Lower lobe of right lung (tissue), 2 donors: ENCODE results near the gene VSTM4. TPM values are rescaled to one million over a fixed set of nuclear protein-coding genes. Genes with fewer than 3 reads are reported as not detected.
A peak's percentile ranks its signal among the peaks of the same experiment; 100 is the strongest.

ENCODE experiments used
- ATAC-seq, 2 donors: fragments of 200-7000 bp; cut with Tn5 transposase; one replicate each; pipeline ENCODE4 v1.9.1; 2020 to 2022; ENCODE audit warnings: mild to moderate bottlenecking in 2 of 2, moderate library complexity in 2 of 2
- DNase-seq: peaks from one replicate; pipeline ENCODE4 v3.0.0-alpha.2; 2020
- H3K27ac ChIP-seq: fragments of 200-600 bp; one replicate; pipeline ENCODE4 v1.8.0; 2022
- H3K27me3 ChIP-seq: fragments of 200-600 bp; one replicate; pipeline ENCODE4 v1.8.0; 2022; ENCODE audit warnings: low read depth
- H3K36me3 ChIP-seq: fragments of 200-600 bp; one replicate; pipeline ENCODE4 v1.8.0; 2022; ENCODE audit warnings: mild to moderate bottlenecking
- H3K4me1 ChIP-seq: fragments of 200-600 bp; one replicate; pipeline ENCODE4 v1.8.0; 2022
- H3K4me3 ChIP-seq: fragments of 200-600 bp; one replicate; pipeline ENCODE4 v1.8.0; 2022; ENCODE audit warnings: mild to moderate bottlenecking
- H3K9me3 ChIP-seq: fragments of 200-600 bp; one replicate; pipeline ENCODE4 v1.8.0; 2022
- intact Hi-C: fragments of 100-400 bp; cut with DNase I; formaldehyde crosslinking; loops from one replicate; pipeline ENCODE4 v1.11.0; 2022
- total RNA-seq: library from RNA; stranded (reverse); fragmentation: NEBNext Ultra II Directional; extraction: Animal tissue kit (Norgen Biotek cat#: 25700); gene quantifications from one replicate; pipeline ENCODE4 v1.2.1, GENCODE V29; 2021
- TF ChIP-seq, protein P1 (sequence below): fragments of 200-600 bp; IDR thresholded peaks from one replicate; pipeline ENCODE4 v1.8.0; 2022; ENCODE audit warnings: antibody characterized with exemption, mild to moderate bottlenecking
- donor health status: DM: no; HTN: yes; CAD: no; lungs with severe emphysema.

The VSTM4 gene
- total RNA-seq, 1 donor from 2014 or later: 18.7 TPM

- ATAC-seq (peak in 1 of 2 donors; percentile 28), DNase-seq (no peak)
- no peaks in the 10 kb centered on the region for H3K9me3 ChIP-seq
- peaks cover 28% of the 10 kb centered on the region for H3K4me1 ChIP-seq
- H3K4me3 ChIP-seq: peak overlapping the region; percentile 65
- H3K36me3 ChIP-seq: no peaks in the 10 kb centered on the region
- peak overlapping the region; percentile 74 for H3K27ac ChIP-seq
- intact Hi-C loops: no loop called here
- H3K27me3 ChIP-seq: peaks cover 8% of the 10 kb centered on the region
- TF ChIP-seq, protein P1, sequence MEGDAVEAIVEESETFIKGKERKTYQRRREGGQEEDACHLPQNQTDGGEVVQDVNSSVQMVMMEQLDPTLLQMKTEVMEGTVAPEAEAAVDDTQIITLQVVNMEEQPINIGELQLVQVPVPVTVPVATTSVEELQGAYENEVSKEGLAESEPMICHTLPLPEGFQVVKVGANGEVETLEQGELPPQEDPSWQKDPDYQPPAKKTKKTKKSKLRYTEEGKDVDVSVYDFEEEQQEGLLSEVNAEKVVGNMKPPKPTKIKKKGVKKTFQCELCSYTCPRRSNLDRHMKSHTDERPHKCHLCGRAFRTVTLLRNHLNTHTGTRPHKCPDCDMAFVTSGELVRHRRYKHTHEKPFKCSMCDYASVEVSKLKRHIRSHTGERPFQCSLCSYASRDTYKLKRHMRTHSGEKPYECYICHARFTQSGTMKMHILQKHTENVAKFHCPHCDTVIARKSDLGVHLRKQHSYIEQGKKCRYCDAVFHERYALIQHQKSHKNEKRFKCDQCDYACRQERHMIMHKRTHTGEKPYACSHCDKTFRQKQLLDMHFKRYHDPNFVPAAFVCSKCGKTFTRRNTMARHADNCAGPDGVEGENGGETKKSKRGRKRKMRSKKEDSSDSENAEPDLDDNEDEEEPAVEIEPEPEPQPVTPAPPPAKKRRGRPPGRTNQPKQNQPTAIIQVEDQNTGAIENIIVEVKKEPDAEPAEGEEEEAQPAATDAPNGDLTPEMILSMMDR: no peak
These were observed 656 bp downstream of the VSTM4 start for GRCh38 chr10:49114718-49115014.

DNA sequence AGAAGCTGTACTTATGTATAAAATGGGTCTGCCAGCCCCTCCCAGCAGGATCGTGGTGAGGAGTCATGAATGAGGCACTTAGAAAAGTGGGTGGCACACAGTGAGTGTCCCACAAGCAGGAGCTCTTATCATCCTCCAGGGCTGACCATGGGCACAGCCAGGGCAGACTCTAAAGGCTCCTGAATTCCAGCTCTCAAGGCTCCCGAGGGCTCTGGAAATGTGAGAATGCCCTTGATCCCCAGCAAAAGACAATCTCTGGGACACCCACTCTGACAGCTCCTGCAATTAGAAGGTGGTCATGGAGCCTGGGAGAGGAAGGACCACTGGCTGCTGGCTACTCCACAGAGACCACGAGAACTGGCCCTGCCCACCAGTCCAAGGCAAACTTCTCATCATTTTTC lies 1.6 kb downstream of the VSTM4 start:
- intact Hi-C loops: no loop called here
- DNase-seq: no peak
- H3K27ac ChIP-seq: no peak overlapping the region

GRCh38 chr10:49112851-49113250 lies 2.5 kb downstream of the VSTM4 start:
- intact Hi-C loops: no loop called here
- Histone ChIP-seq H3K4me1 (peaks cover 38% of the 10 kb centered on the region), H3K4me3 (peak overlapping the region; percentile 65)

More for the DNA sequence above, 1.6 kb downstream of the VSTM4 start:
- TF ChIP-seq, protein P1: no peak
- Histone ChIP-seq H3K36me3 (no peaks in the 10 kb centered on the region), H3K4me3 (peak overlapping the region; percentile 65), H3K27me3 (peaks cover 8% of the 10 kb centered on the region), H3K9me3 (no peaks in the 10 kb centered on the region), H3K4me1 (peaks cover 36% of the 10 kb centered on the region)
- peak; percentile 23 to 49 for ATAC-seq

DNA sequence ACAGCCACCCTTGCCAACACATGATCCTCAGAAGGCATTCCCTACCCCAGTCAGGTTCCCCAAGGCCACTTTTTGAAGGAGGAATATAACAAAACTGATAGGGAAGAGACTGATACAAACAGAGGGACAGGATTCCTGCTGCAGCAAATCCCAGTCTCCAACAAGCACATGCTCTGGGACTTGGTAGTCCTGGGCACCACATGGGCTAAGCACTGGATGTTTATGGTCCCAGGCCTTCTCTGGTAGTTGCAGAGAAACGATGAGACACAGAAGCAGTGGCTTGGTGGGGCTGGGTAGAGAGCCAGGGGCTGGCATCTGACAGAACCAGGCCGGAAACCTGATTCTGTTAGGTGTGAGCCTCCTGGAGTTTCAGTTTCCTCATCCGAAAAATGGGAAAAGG lies 3.2 kb downstream of the VSTM4 start:
- Histone ChIP-seq H3K4me1 (peaks cover 45% of the 10 kb centered on the region), H3K27me3 (peaks cover 8% of the 10 kb centered on the region), H3K36me3 (no peaks in the 10 kb centered on the region), H3K9me3 (no peaks in the 10 kb centered on the region), H3K27ac (no peak overlapping the region), H3K4me3 (no peak overlapping the region)
- TF ChIP-seq, protein P1: no peak
- ATAC-seq: no peak
- intact Hi-C loops: no loop called here
- no peak for DNase-seq

More at GRCh38 chr10:49112851-49113250, 2.5 kb downstream of the VSTM4 start:
- no peak for DNase-seq
- Histone ChIP-seq H3K27ac (no peak overlapping the region), H3K9me3 (no peaks in the 10 kb centered on the region), H3K36me3 (no peaks in the 10 kb centered on the region), H3K27me3 (peaks cover 8% of the 10 kb centered on the region)
- TF ChIP-seq, protein P1: no peak
- ATAC-seq: no peak

GRCh38 chr10:49111320-49111698 lies 4.0 kb downstream of the VSTM4 start:
- H3K4me1 ChIP-seq: peaks cover 53% of the 10 kb centered on the region
- intact Hi-C loops: no loop called here
- DNase-seq: no peak
- TF ChIP-seq, protein P1: no peak
- H3K9me3 ChIP-seq: no peaks in the 10 kb centered on the region
- no peak for ATAC-seq
- H3K36me3 ChIP-seq: no peaks in the 10 kb centered on the region
- H3K27ac ChIP-seq: no peak overlapping the region
- peaks cover 8% of the 10 kb centered on the region for H3K27me3 ChIP-seq
- no peak overlapping the region for H3K4me3 ChIP-seq
